ENCODE measurements around the gene ZNRF3.

The ZNRF3 gene

GRCh38 chr22:29070490-29070889, 187.1 kb downstream of the ZNRF3 start:
- Histone ChIP-seq H3K36me3 (ENCODE audit: control insufficient read depth in 1 of 2, insufficient read depth in 2 of 2, low read depth in 1 of 2, low read length in 2 of 2) (no peaks in the 10 kb centered on the region), H4K8ac (ENCODE audit: low read length) (no peak overlapping the region), H3K14ac (ENCODE audit: low read length in 2 of 2) (no peak overlapping the region), H2AK5ac (ENCODE audit: low read length, severe bottlenecking) (no peak overlapping the region), H3K4me1 (ENCODE audit: control insufficient read depth, insufficient read depth, low read depth, low read length) (peaks cover 17% of the 10 kb centered on the region), H3K4ac (ENCODE audit: low read depth in 1 of 2, low read length in 2 of 2) (no peak overlapping the region), H3K18ac (ENCODE audit: low read depth in 1 of 2, low read length in 2 of 2) (no peak overlapping the region), H4K91ac (ENCODE audit: low read length) (no peak overlapping the region), H3K9me3 (ENCODE audit: control insufficient read depth, low read length) (no peaks in the 10 kb centered on the region), H3K4me2 (ENCODE audit: low read length, poor library complexity, severe bottlenecking) (no peak overlapping the region), H2BK120ac (ENCODE audit: low read depth, low read length) (no peak overlapping the region), H2BK15ac (ENCODE audit: low read depth, poor library complexity, severe bottlenecking) (no peak overlapping the region), H3K9ac (ENCODE audit: low read length) (no peak overlapping the region), H3K27ac (ENCODE audit: low read length, poor library complexity, severe bottlenecking) (no peak overlapping the region), H2AFZ (ENCODE audit: low read depth, low read length) (no peak overlapping the region), H2BK12ac (ENCODE audit: low read length in 2 of 2) (no peak overlapping the region), H3K79me1 (replicated peaks; ENCODE audit: low read length, poor library complexity, severe bottlenecking) (no peaks in the 10 kb centered on the region), H2BK5ac (ENCODE audit: low read depth, low read length, poor library complexity, severe bottlenecking) (no peak overlapping the region), H3K4me3 (ENCODE audit: insufficient read depth in 1 of 2, low read depth in 1 of 2, low read length in 2 of 2) (no peak overlapping the region), H3K27me3 (ENCODE audit: control insufficient read depth in 1 of 2, insufficient read depth in 1 of 2, low read length in 2 of 2) (peaks cover 6 to 25% of the 10 kb centered on the region in 2 experiments), H3K23ac (ENCODE audit: low read length in 2 of 2) (no peak overlapping the region)
- WGBS = 90% methylated on average over 4 of the region's 4 CpGs
- DNase-seq = no peak

GRCh38 chr22:29071261-29072045, 188.1 kb downstream of the ZNRF3 start:
- Histone ChIP-seq H4K91ac (ENCODE audit: low read length) (no peak overlapping the region), H3K4me1 (ENCODE audit: control insufficient read depth, insufficient read depth, low read depth, low read length) (peaks cover 17% of the 10 kb centered on the region), H3K9me3 (ENCODE audit: control insufficient read depth, low read length) (no peaks in the 10 kb centered on the region), H2AFZ (ENCODE audit: low read depth, low read length) (no peak overlapping the region), H3K27ac (ENCODE audit: low read length, poor library complexity, severe bottlenecking) (no peak overlapping the region), H3K4ac (ENCODE audit: low read depth in 1 of 2, low read length in 2 of 2) (no peak overlapping the region), H3K14ac (ENCODE audit: low read length in 2 of 2) (no peak overlapping the region), H3K18ac (ENCODE audit: low read depth in 1 of 2, low read length in 2 of 2) (no peak overlapping the region), H2BK15ac (ENCODE audit: low read depth, poor library complexity, severe bottlenecking) (peak overlapping the region; percentile 60), H2BK120ac (ENCODE audit: low read depth, low read length) (no peak overlapping the region), H3K9ac (ENCODE audit: low read length) (peak overlapping the region; percentile 40), H4K8ac (ENCODE audit: low read length) (peak overlapping the region; percentile 28), H3K36me3 (ENCODE audit: control insufficient read depth in 1 of 2, insufficient read depth in 2 of 2, low read depth in 1 of 2, low read length in 2 of 2) (no peaks in the 10 kb centered on the region), H3K23ac (ENCODE audit: low read length in 2 of 2) (no peak overlapping the region), H3K4me2 (ENCODE audit: low read length, poor library complexity, severe bottlenecking) (peak overlapping the region; percentile 92), H2BK5ac (ENCODE audit: low read depth, low read length, poor library complexity, severe bottlenecking) (no peak overlapping the region), H2BK12ac (ENCODE audit: low read length in 2 of 2) (no peak overlapping the region), H2AK5ac (ENCODE audit: low read length, severe bottlenecking) (no peak overlapping the region), H3K4me3 (ENCODE audit: insufficient read depth in 1 of 2, low read depth in 1 of 2, low read length in 2 of 2) (peak overlapping the region; percentile 42 to 76), H3K27me3 (ENCODE audit: control insufficient read depth in 1 of 2, insufficient read depth in 1 of 2, low read length in 2 of 2) (peaks cover 6 to 25% of the 10 kb centered on the region in 2 experiments), H3K79me1 (replicated peaks; ENCODE audit: low read length, poor library complexity, severe bottlenecking) (no peaks in the 10 kb centered on the region)
- peak; percentile 32 for DNase-seq
- 6% methylated on average over 36 of the region's 60 CpGs for WGBS

- Histone ChIP-seq H2BK120ac (ENCODE audit: low read depth, low read length) (no peak overlapping the region), H3K27ac (ENCODE audit: low read length, poor library complexity, severe bottlenecking) (no peak overlapping the region), H2AFZ (ENCODE audit: low read depth, low read length) (no peak overlapping the region), H4K91ac (ENCODE audit: low read length) (no peak overlapping the region), H3K4me2 (ENCODE audit: low read length, poor library complexity, severe bottlenecking) (peak overlapping the region; percentile 92), H2BK12ac (ENCODE audit: low read length in 2 of 2) (no peak overlapping the region), H3K27me3 (ENCODE audit: control insufficient read depth in 1 of 2, insufficient read depth in 1 of 2, low read length in 2 of 2) (peaks cover 6 to 25% of the 10 kb centered on the region in 2 experiments), H3K4me3 (ENCODE audit: insufficient read depth in 1 of 2, low read depth in 1 of 2, low read length in 2 of 2) (peak overlapping the region; percentile 52 to 76), H3K9ac (ENCODE audit: low read length) (peak overlapping the region; percentile 40), H3K23ac (ENCODE audit: low read length in 2 of 2) (no peak overlapping the region), H3K36me3 (ENCODE audit: control insufficient read depth in 1 of 2, insufficient read depth in 2 of 2, low read depth in 1 of 2, low read length in 2 of 2) (no peaks in the 10 kb centered on the region), H4K8ac (ENCODE audit: low read length) (no peak overlapping the region), H3K14ac (ENCODE audit: low read length in 2 of 2) (no peak overlapping the region), H3K4ac (ENCODE audit: low read depth in 1 of 2, low read length in 2 of 2) (no peak overlapping the region), H3K18ac (ENCODE audit: low read depth in 1 of 2, low read length in 2 of 2) (no peak overlapping the region), H2BK5ac (ENCODE audit: low read depth, low read length, poor library complexity, severe bottlenecking) (no peak overlapping the region), H3K79me1 (replicated peaks; ENCODE audit: low read length, poor library complexity, severe bottlenecking) (no peaks in the 10 kb centered on the region), H2AK5ac (ENCODE audit: low read length, severe bottlenecking) (no peak overlapping the region), H3K4me1 (ENCODE audit: control insufficient read depth, insufficient read depth, low read depth, low read length) (peaks cover 17% of the 10 kb centered on the region), H3K9me3 (ENCODE audit: control insufficient read depth, low read length) (no peaks in the 10 kb centered on the region), H2BK15ac (ENCODE audit: low read depth, poor library complexity, severe bottlenecking) (no peak overlapping the region)
- peak; percentile 61 for DNase-seq
- WGBS = 38% methylated on average over 27 of the region's 41 CpGs
Measured at GRCh38 chr22:29072193-29072978, 189.0 kb downstream of the ZNRF3 start.

- peak within 1 kb of the TSS; percentile 92 for H3K4me2 ChIP-seq (ENCODE audit: low read length, poor library complexity, severe bottlenecking)
- peak within 1 kb of the TSS in 1 of 2 experiments; percentile 11 for H3K14ac ChIP-seq (ENCODE audit: low read length in 2 of 2)
- H3K36me3 ChIP-seq (ENCODE audit: control insufficient read depth in 1 of 2, insufficient read depth in 2 of 2, low read depth in 1 of 2, low read length in 2 of 2) = no peaks in the 10 kb centered on the region
- peak within 1 kb of the TSS; percentile 96 for H2BK120ac ChIP-seq (ENCODE audit: low read depth, low read length)
- H2BK5ac ChIP-seq (ENCODE audit: low read depth, low read length, poor library complexity, severe bottlenecking) = no peak within 1 kb of the TSS
- H3K4ac ChIP-seq (ENCODE audit: low read depth in 1 of 2, low read length in 2 of 2) = no peak within 1 kb of the TSS
- H3K9me3 ChIP-seq (ENCODE audit: control insufficient read depth, low read length) = no peaks in the 10 kb centered on the region
- no peak for DNase-seq
- peak within 1 kb of the TSS; percentile 46 to 77 for H3K18ac ChIP-seq (ENCODE audit: low read depth in 1 of 2, low read length in 2 of 2)
- peak within 1 kb of the TSS; percentile 66 to 86 for H3K4me3 ChIP-seq (ENCODE audit: insufficient read depth in 1 of 2, low read depth in 1 of 2, low read length in 2 of 2)
- H2BK15ac ChIP-seq (ENCODE audit: low read depth, poor library complexity, severe bottlenecking) = peak within 1 kb of the TSS; percentile 92
- H3K27ac ChIP-seq (ENCODE audit: low read length, poor library complexity, severe bottlenecking) = no peak within 1 kb of the TSS
- H3K9ac ChIP-seq (ENCODE audit: low read length) = peak within 1 kb of the TSS; percentile 77
- H2AK5ac ChIP-seq (ENCODE audit: low read length, severe bottlenecking) = no peak within 1 kb of the TSS
- peaks cover 17% of the 10 kb centered on the region for H3K4me1 ChIP-seq (ENCODE audit: control insufficient read depth, insufficient read depth, low read depth, low read length)
- H4K91ac ChIP-seq (ENCODE audit: low read length) = peak within 1 kb of the TSS; percentile 68
- peak within 1 kb of the TSS; percentile 44 for H2AFZ ChIP-seq (ENCODE audit: low read depth, low read length)
- H3K23ac ChIP-seq (ENCODE audit: low read length in 2 of 2) = peak within 1 kb of the TSS; percentile 23 to 82
- peak within 1 kb of the TSS in 1 of 2 experiments; percentile 76 for H2BK12ac ChIP-seq (ENCODE audit: low read length in 2 of 2)
- H3K79me1 ChIP-seq (replicated peaks; ENCODE audit: low read length, poor library complexity, severe bottlenecking) = no peaks in the 10 kb centered on the region
- peaks cover 6 to 25% of the 10 kb centered on the region in 2 experiments for H3K27me3 ChIP-seq (ENCODE audit: control insufficient read depth in 1 of 2, insufficient read depth in 1 of 2, low read length in 2 of 2)
- H4K8ac ChIP-seq (ENCODE audit: low read length) = peak within 1 kb of the TSS; percentile 85
- WGBS = 2% methylated on average over 46 of the region's 76 CpGs
Measured at GRCh38 chr22:29072979-29073617, 189.7 kb downstream of the ZNRF3 start, which contains the start of gene KREMEN1. Gene KREMEN1 (plus strand): TSS chr22:29073035. CDS start chr22:29073131, 96 bp downstream.
